ENCODE results near the gene CDAN1.

Gene CDAN1

GRCh38 chr15:42724276-42724675 lies 12.7 kb downstream of the CDAN1 start:
- in situ Hi-C loops (cut with MboI; ENCODE audit: low pct_unique_long_range_greater_than_20kb, low sequenced_read_pairs, unreplicated experiment): no loop called here
- peak; percentile 6 for DNase-seq (ENCODE audit: low spot score)
- TF ChIP-seq, protein P1, sequence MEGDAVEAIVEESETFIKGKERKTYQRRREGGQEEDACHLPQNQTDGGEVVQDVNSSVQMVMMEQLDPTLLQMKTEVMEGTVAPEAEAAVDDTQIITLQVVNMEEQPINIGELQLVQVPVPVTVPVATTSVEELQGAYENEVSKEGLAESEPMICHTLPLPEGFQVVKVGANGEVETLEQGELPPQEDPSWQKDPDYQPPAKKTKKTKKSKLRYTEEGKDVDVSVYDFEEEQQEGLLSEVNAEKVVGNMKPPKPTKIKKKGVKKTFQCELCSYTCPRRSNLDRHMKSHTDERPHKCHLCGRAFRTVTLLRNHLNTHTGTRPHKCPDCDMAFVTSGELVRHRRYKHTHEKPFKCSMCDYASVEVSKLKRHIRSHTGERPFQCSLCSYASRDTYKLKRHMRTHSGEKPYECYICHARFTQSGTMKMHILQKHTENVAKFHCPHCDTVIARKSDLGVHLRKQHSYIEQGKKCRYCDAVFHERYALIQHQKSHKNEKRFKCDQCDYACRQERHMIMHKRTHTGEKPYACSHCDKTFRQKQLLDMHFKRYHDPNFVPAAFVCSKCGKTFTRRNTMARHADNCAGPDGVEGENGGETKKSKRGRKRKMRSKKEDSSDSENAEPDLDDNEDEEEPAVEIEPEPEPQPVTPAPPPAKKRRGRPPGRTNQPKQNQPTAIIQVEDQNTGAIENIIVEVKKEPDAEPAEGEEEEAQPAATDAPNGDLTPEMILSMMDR (IDR thresholded peaks at IDR 0.05; ENCODE audit: extremely low read depth, insufficient read depth, missing control alignments): no peak

GRCh38 chr15:42723068-42723467 lies 13.9 kb downstream of the CDAN1 start:
- no peak for DNase-seq (ENCODE audit: low spot score)
- TF ChIP-seq, protein P1 (IDR thresholded peaks at IDR 0.05; ENCODE audit: extremely low read depth, insufficient read depth, missing control alignments): no peak
- in situ Hi-C loops (cut with MboI; ENCODE audit: low pct_unique_long_range_greater_than_20kb, low sequenced_read_pairs, unreplicated experiment): no loop called here

GRCh38 chr15:42721916-42722315 lies 15.0 kb downstream of the CDAN1 start:
- no peak for DNase-seq (ENCODE audit: low spot score)
- in situ Hi-C loops (cut with MboI; ENCODE audit: low pct_unique_long_range_greater_than_20kb, low sequenced_read_pairs, unreplicated experiment): no loop called here
- TF ChIP-seq, protein P1 (IDR thresholded peaks at IDR 0.05; ENCODE audit: extremely low read depth, insufficient read depth, missing control alignments): no peak

DNA sequence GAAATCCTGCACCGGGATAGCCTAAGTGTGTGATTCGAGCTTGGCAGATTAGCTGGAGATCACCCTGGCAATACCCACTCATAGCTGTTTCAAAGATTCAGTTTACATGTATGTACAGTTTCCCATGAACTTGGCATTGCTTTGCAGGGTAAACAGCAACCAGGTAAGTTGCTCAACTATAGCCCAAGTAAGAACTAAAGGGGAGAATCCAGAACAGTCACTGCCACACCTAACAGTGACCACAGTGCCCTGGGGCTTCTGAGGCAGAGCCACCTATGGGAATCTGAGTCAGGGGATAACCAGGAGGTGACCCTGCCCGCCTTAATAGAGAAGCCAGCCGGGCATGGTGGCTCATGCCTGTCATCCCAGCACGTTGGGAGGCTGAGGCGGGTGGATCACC lies 15.9 kb downstream of the CDAN1 start:
- in situ Hi-C loops (cut with MboI; ENCODE audit: low pct_unique_long_range_greater_than_20kb, low sequenced_read_pairs, unreplicated experiment): no loop called here
- TF ChIP-seq, protein P1 (IDR thresholded peaks at IDR 0.05; ENCODE audit: extremely low read depth, insufficient read depth, missing control alignments): no peak
- DNase-seq (ENCODE audit: low spot score): no peak

- TF ChIP-seq, protein P1 (IDR thresholded peaks at IDR 0.05; ENCODE audit: extremely low read depth, insufficient read depth, missing control alignments): no peak
- DNase-seq (ENCODE audit: low spot score): no peak
- in situ Hi-C loops (cut with MboI; ENCODE audit: low pct_unique_long_range_greater_than_20kb, low sequenced_read_pairs, unreplicated experiment): no loop called here
Measured at GRCh38 chr15:42720071-42720470, 16.9 kb downstream of the CDAN1 start.

- no peak for DNase-seq (ENCODE audit: low spot score)
- in situ Hi-C loops (cut with MboI; ENCODE audit: low pct_unique_long_range_greater_than_20kb, low sequenced_read_pairs, unreplicated experiment): no loop called here
- TF ChIP-seq, protein P1 (IDR thresholded peaks at IDR 0.05; ENCODE audit: extremely low read depth, insufficient read depth, missing control alignments): no peak
Measured at GRCh38 chr15:42719043-42719442, 17.9 kb downstream of the CDAN1 start.

DNA sequence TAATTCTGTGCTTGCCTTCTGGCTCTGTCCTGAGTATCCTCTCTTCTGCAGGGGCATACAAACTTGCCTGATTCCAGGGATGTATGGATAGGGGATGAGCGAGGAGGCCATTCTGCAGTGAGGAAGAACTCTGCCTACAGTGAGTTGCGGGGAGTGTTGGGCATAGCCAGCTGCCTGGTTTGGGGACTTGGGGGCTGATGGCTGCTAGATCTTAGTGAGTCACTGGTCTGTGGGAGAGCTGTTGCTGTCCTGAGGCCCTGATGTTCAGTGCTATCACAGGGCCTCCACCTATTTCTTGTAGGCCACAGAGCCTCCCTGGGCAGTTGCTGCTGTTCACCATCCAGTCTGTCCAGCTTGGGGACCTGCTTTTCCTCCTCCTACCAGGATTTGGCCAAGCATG lies 20.3 kb downstream of the CDAN1 start:
- TF ChIP-seq, protein P1 (IDR thresholded peaks at IDR 0.05; ENCODE audit: extremely low read depth, insufficient read depth, missing control alignments): no peak
- no peak for DNase-seq (ENCODE audit: low spot score)
- in situ Hi-C loops (cut with MboI; ENCODE audit: low pct_unique_long_range_greater_than_20kb, low sequenced_read_pairs, unreplicated experiment): no loop called here

All from GM13977 (cell line).